HEK293 (cell line): ENCODE results near the gene YWHAG.

Experiments used
- CTCF ChIA-PET: fragments of 350-600 bp; formaldehyde crosslinking; extraction: SDS; loops from one replicate; lab custom pipeline; 2021; ENCODE audit warnings: antibody characterized with exemption; lab: Yijun Ruan, JAX
- POLR2A ChIA-PET: fragments of 300-600 bp; formaldehyde crosslinking; extraction: SDS; loops from one replicate; lab custom pipeline; 2020; ENCODE audit warnings: antibody characterized with exemption, inconsistent platforms; lab: Yijun Ruan, JAX
- H3K27ac ChIP-seq: fragments of 200-500 bp; sonication (Bioruptor generic); 2 replicates; pipeline ENCODE4 v1.5.1; 2014; ENCODE audit warnings: low read depth, low read length, control low read depth, inconsistent platforms; ENCODE audit errors: extremely low read depth
- H3K36me3 ChIP-seq, 2 experiments: fragments of 200-500 bp in 1 of 2; sonication (Bioruptor generic) in 1 of 2; 1 replicate in 1 of 2; 2 replicates in 1 of 2; pipeline ENCODE4 v1.5.1; 2014 to 2017; ENCODE audit warnings: inconsistent platforms in 2 of 2, low read length in 2 of 2; ENCODE audit not compliant: control insufficient read depth in 2 of 2, insufficient read depth in 1 of 2
- H3K4me1 ChIP-seq: fragments of 200-500 bp; sonication (Bioruptor generic); 2 replicates; pipeline ENCODE4 v1.5.1; 2014; ENCODE audit warnings: mild to moderate bottlenecking, low read length, inconsistent platforms; ENCODE audit not compliant: control insufficient read depth, insufficient read depth
- H3K4me3 ChIP-seq: 2 replicates; pipeline ENCODE4 v1.5.1; 2011; ENCODE audit warnings: low read depth, mild to moderate bottlenecking, control low read depth, low read length, moderate library complexity
- H3K9me3 ChIP-seq: fragments of 200-500 bp; sonication (Bioruptor generic); 2 replicates; pipeline ENCODE4 v1.5.1; 2014; ENCODE audit warnings: low read depth, low read length, inconsistent platforms; ENCODE audit not compliant: control insufficient read depth, insufficient read depth
- BCL11B ChIP-seq: fragments of 450-650 bp; formaldehyde crosslinking; IDR thresholded peaks from 2 replicates; pipeline ENCODE4 v1.5.1; 2016; ENCODE audit warnings: low read depth, missing biosample characterization, missing genetic modification characterization
- GLI4 ChIP-seq: fragments of 450-650 bp; formaldehyde crosslinking; IDR thresholded peaks from 2 replicates; pipeline ENCODE4 v1.5.1; 2016; ENCODE audit warnings: missing biosample characterization, missing genetic modification characterization
- IKZF3 ChIP-seq: fragments of 450-650 bp; IDR thresholded peaks from 2 replicates; pipeline ENCODE4 v1.5.0; 2018; ENCODE audit warnings: missing biosample characterization, mild to moderate bottlenecking, missing genetic modification characterization, moderate library complexity
- KLF10 ChIP-seq: fragments of 450-650 bp; IDR thresholded peaks from 2 replicates; pipeline ENCODE4 v1.5.1; 2018; ENCODE audit warnings: missing biosample characterization, mild to moderate bottlenecking, missing genetic modification characterization
- KLF8 ChIP-seq: fragments of 450-650 bp; formaldehyde crosslinking; IDR thresholded peaks from 2 replicates; pipeline ENCODE4 v1.5.1; 2016; ENCODE audit warnings: missing biosample characterization, missing genetic modification characterization
- PBX3 ChIP-seq: sonication (generic); formaldehyde crosslinking; IDR thresholded peaks from 2 replicates; pipeline ENCODE4 v1.8.1; 2022; ENCODE audit warnings: mild to moderate bottlenecking, moderate library complexity, missing genetic modification reagents
- WT1 ChIP-seq: fragments of 450-650 bp; formaldehyde crosslinking; IDR thresholded peaks from 2 replicates; pipeline ENCODE4 v1.5.1; 2016; ENCODE audit warnings: missing biosample characterization, missing genetic modification characterization
- ZBTB20 ChIP-seq: fragments of 450-650 bp; formaldehyde crosslinking; IDR thresholded peaks from 2 replicates; pipeline ENCODE4 v1.5.1; 2016; ENCODE audit warnings: missing biosample characterization, missing genetic modification characterization
- ZNF155 ChIP-seq: fragments of 450-650 bp; formaldehyde crosslinking; IDR thresholded peaks from 2 replicates; pipeline ENCODE4 v1.5.1; 2016; ENCODE audit warnings: missing biosample characterization, missing genetic modification characterization
- ZNF18 ChIP-seq: fragments of 450-650 bp; formaldehyde crosslinking; IDR thresholded peaks from 2 replicates; pipeline ENCODE4 v1.5.1; 2016; ENCODE audit warnings: missing biosample characterization, missing genetic modification characterization
- ZNF202 ChIP-seq: fragments of 450-650 bp; formaldehyde crosslinking; IDR thresholded peaks from 2 replicates; pipeline ENCODE4 v1.5.1; 2016; ENCODE audit warnings: missing biosample characterization, missing genetic modification characterization, borderline replicate concordance
- ZNF211 ChIP-seq: fragments of 450-650 bp; formaldehyde crosslinking; IDR thresholded peaks from 2 replicates; pipeline ENCODE4 v1.5.1; 2016; ENCODE audit warnings: low read depth, missing biosample characterization, missing genetic modification characterization
- ZNF214 ChIP-seq: fragments of 450-650 bp; formaldehyde crosslinking; IDR thresholded peaks from 2 replicates; pipeline ENCODE4 v1.5.1; 2017; ENCODE audit warnings: missing biosample characterization, mild to moderate bottlenecking, missing genetic modification characterization, borderline replicate concordance
- ZNF23 ChIP-seq: fragments of 450-650 bp; formaldehyde crosslinking; IDR thresholded peaks from 2 replicates; pipeline ENCODE4 v1.5.1; 2016; ENCODE audit warnings: missing biosample characterization, missing genetic modification characterization, borderline replicate concordance
- ZNF292 ChIP-seq: fragments of 450-650 bp; formaldehyde crosslinking; IDR thresholded peaks from 2 replicates; pipeline ENCODE4 v1.5.1; 2016; ENCODE audit warnings: low read depth, missing biosample characterization, missing genetic modification characterization, borderline replicate concordance
- ZNF398 ChIP-seq: fragments of 450-650 bp; formaldehyde crosslinking; IDR thresholded peaks from 2 replicates; pipeline ENCODE4 v1.5.1; 2017; ENCODE audit warnings: missing biosample characterization, missing genetic modification characterization
- ZNF416 ChIP-seq: fragments of 450-650 bp; formaldehyde crosslinking; IDR thresholded peaks from 2 replicates; pipeline ENCODE4 v1.5.1; 2016; ENCODE audit warnings: missing biosample characterization, missing genetic modification characterization
- ZNF423 ChIP-seq: fragments of 450-650 bp; formaldehyde crosslinking; IDR thresholded peaks from 2 replicates; pipeline ENCODE4 v1.5.1; 2016; ENCODE audit warnings: missing biosample characterization, missing genetic modification characterization
- ZNF449 ChIP-seq: fragments of 450-650 bp; formaldehyde crosslinking; IDR thresholded peaks from 2 replicates; pipeline ENCODE4 v1.5.1; 2017; ENCODE audit warnings: missing biosample characterization, mild to moderate bottlenecking, missing genetic modification characterization, moderate library complexity
- ZNF510 ChIP-seq: fragments of 450-650 bp; formaldehyde crosslinking; IDR thresholded peaks from 2 replicates; pipeline ENCODE4 v1.5.1; 2018; ENCODE audit warnings: mild to moderate bottlenecking, missing genetic modification characterization, missing biosample characterization; ENCODE audit not compliant: insufficient replicate concordance
- ZNF549 ChIP-seq: fragments of 450-650 bp; IDR thresholded peaks from 2 replicates; pipeline ENCODE4 v1.5.1; 2018; ENCODE audit warnings: missing biosample characterization, missing genetic modification characterization, mild to moderate bottlenecking, inconsistent platforms, moderate library complexity
- ZNF580 ChIP-seq: fragments of 450-650 bp; formaldehyde crosslinking; IDR thresholded peaks from 2 replicates; pipeline ENCODE4 v1.5.1; 2016; ENCODE audit warnings: missing biosample characterization, missing genetic modification characterization
- ZNF585B ChIP-seq: fragments of 450-650 bp; formaldehyde crosslinking; IDR thresholded peaks from 2 replicates; pipeline ENCODE4 v1.5.1; 2016; ENCODE audit warnings: missing biosample characterization, missing genetic modification characterization
- ZNF596 ChIP-seq: fragments of 450-650 bp; IDR thresholded peaks from 2 replicates; pipeline ENCODE4 v1.5.0; 2018; ENCODE audit warnings: missing biosample characterization, mild to moderate bottlenecking, missing genetic modification characterization, moderate library complexity
- ZNF658 ChIP-seq: fragments of 450-650 bp; formaldehyde crosslinking; IDR thresholded peaks from 2 replicates; pipeline ENCODE4; 2016; ENCODE audit warnings: missing biosample characterization, missing genetic modification characterization
- ZNF677 ChIP-seq: fragments of 450-650 bp; IDR thresholded peaks from 2 replicates; pipeline ENCODE4 v1.5.0; 2018; ENCODE audit warnings: missing biosample characterization, mild to moderate bottlenecking, missing genetic modification characterization, moderate library complexity
- ZNF707 ChIP-seq: fragments of 450-650 bp; formaldehyde crosslinking; IDR thresholded peaks from 2 replicates; pipeline ENCODE4 v1.5.1; 2016; ENCODE audit warnings: missing biosample characterization, missing genetic modification characterization
- ZSCAN18 ChIP-seq: fragments of 450-650 bp; formaldehyde crosslinking; IDR thresholded peaks from 2 replicates; pipeline ENCODE4 v1.5.1; 2016; ENCODE audit warnings: missing biosample characterization, missing genetic modification characterization

YWHAG gene

GRCh38 chr7:76329479-76329878 lies 29.3 kb downstream of the YWHAG start:
- Histone ChIP-seq H3K27ac (no peak overlapping the region), H3K4me3 (no peak overlapping the region), H3K9me3 (no peaks in the 10 kb centered on the region), H3K36me3 (peaks cover 20 to 51% of the 10 kb centered on the region in 2 experiments), H3K4me1 (0 out of 2 replicates have a peak, but pooled peaks cover 8% of the 10 kb centered on the region)
- no peak for TF ChIP-seq IKZF3 (tag by site-specific recombination)
- no peak for TF ChIP-seq ZNF202 (tag by site-specific recombination)
- no peak for TF ChIP-seq ZNF658 (tag by site-specific recombination)
- no peak for TF ChIP-seq ZNF211 (tag by site-specific recombination)
- TF ChIP-seq GLI4 (tag by site-specific recombination): no peak
- TF ChIP-seq ZNF585B (tag by site-specific recombination): no peak
- no peak for TF ChIP-seq ZNF23 (tag by site-specific recombination)
- no peak for TF ChIP-seq ZNF214 (tag by site-specific recombination)
- no peak for TF ChIP-seq ZNF398
- TF ChIP-seq ZNF416 (tag by site-specific recombination): no peak
- TF ChIP-seq KLF10 (tag by site-specific recombination): no peak
- TF ChIP-seq PBX3 (CRISPR knock-in tag): no peak
- TF ChIP-seq ZNF155 (tag by site-specific recombination): no peak
- TF ChIP-seq ZNF292 (tag by site-specific recombination): no peak
- TF ChIP-seq ZNF707 (tag by site-specific recombination): no peak
- ChIA-PET POLR2A (interaction anchor here (0.6 kb wide), 1 partner anchor 266 kb away, joined by 5 read pairs; no protein-coding TSS in a partner anchor), CTCF (no interaction called here)

GRCh38 chr7:76328389-76328788 lies 30.4 kb downstream of the YWHAG start:
- no peak overlapping the region for H3K4me3 ChIP-seq
- POLR2A ChIA-PET: interaction anchor here (0.9 to 2.2 kb wide), 2 partner anchors 9 to 10 kb away, joined by 3 to 6 read pairs; no protein-coding TSS in a partner anchor
- TF ChIP-seq ZNF18 (tag by site-specific recombination): no peak
- TF ChIP-seq KLF8 (tag by site-specific recombination): no peak
- TF ChIP-seq ZNF677 (tag by site-specific recombination): no peak
- no peak for TF ChIP-seq ZNF510
- TF ChIP-seq ZNF549 (tag by site-specific recombination): no peak
- no peak for TF ChIP-seq WT1 (tag by site-specific recombination)
- no peak for TF ChIP-seq ZNF658 (tag by site-specific recombination)
- TF ChIP-seq ZNF596 (tag by site-specific recombination): no peak
- no peak for TF ChIP-seq ZNF423 (tag by site-specific recombination)
- TF ChIP-seq ZNF580 (tag by site-specific recombination): no peak
- TF ChIP-seq ZSCAN18 (tag by site-specific recombination): no peak
- no peak for TF ChIP-seq ZBTB20 (tag by site-specific recombination)
- no peak for TF ChIP-seq BCL11B (tag by site-specific recombination)
- no peak for TF ChIP-seq ZNF449 (tag by site-specific recombination)

More at GRCh38 chr7:76328389-76328788, 30.4 kb downstream of the YWHAG start:
- CTCF ChIA-PET: no interaction called here
- Histone ChIP-seq H3K9me3 (no peaks in the 10 kb centered on the region), H3K27ac (no peak overlapping the region), H3K36me3 (peaks cover 20 to 51% of the 10 kb centered on the region in 2 experiments), H3K4me1 (0 out of 2 replicates have a peak, but pooled peaks cover 5% of the 10 kb centered on the region)
